ENCODE data around the gene AMBP. TPM values are rescaled to one million over a fixed set of nuclear protein-coding genes. Genes with fewer than 3 reads are reported as not detected.

Gene AMBP
- polyA plus RNA-seq, 1 experiment = 0.22 TPM

- CTCF ChIA-PET = interaction anchor here (1.1 to 8.0 kb wide), 3 partner anchors 10 to 14 kb away, joined by 4 to 66 read pairs (median 6); no protein-coding TSS in a partner anchor
- no peak for DNase-seq (ENCODE audit: low read depth)
- H3K27me3 ChIP-seq (ENCODE audit: control insufficient read depth, insufficient read depth, low read length) = peaks cover 18% of the 10 kb centered on the region
- POLR2A ChIA-PET = no interaction called here
- peak overlapping the region; percentile 46 for H3K4me3 ChIP-seq (ENCODE audit: low read depth, low read length)
- TF ChIP-seq, protein P1, sequence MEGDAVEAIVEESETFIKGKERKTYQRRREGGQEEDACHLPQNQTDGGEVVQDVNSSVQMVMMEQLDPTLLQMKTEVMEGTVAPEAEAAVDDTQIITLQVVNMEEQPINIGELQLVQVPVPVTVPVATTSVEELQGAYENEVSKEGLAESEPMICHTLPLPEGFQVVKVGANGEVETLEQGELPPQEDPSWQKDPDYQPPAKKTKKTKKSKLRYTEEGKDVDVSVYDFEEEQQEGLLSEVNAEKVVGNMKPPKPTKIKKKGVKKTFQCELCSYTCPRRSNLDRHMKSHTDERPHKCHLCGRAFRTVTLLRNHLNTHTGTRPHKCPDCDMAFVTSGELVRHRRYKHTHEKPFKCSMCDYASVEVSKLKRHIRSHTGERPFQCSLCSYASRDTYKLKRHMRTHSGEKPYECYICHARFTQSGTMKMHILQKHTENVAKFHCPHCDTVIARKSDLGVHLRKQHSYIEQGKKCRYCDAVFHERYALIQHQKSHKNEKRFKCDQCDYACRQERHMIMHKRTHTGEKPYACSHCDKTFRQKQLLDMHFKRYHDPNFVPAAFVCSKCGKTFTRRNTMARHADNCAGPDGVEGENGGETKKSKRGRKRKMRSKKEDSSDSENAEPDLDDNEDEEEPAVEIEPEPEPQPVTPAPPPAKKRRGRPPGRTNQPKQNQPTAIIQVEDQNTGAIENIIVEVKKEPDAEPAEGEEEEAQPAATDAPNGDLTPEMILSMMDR (IDR thresholded peaks at IDR 0.05; ENCODE audit: insufficient read depth, low read depth, low read length) = 0 out of 2 replicates have a peak, but pooled peaks have one; percentile 16
- no peaks in the 10 kb centered on the region for H3K36me3 ChIP-seq (ENCODE audit: control insufficient read depth, insufficient read depth, low read length)
Observed at GRCh38 chr9:114098021-114098935, 20.2 kb upstream of the AMBP start.

DNA sequence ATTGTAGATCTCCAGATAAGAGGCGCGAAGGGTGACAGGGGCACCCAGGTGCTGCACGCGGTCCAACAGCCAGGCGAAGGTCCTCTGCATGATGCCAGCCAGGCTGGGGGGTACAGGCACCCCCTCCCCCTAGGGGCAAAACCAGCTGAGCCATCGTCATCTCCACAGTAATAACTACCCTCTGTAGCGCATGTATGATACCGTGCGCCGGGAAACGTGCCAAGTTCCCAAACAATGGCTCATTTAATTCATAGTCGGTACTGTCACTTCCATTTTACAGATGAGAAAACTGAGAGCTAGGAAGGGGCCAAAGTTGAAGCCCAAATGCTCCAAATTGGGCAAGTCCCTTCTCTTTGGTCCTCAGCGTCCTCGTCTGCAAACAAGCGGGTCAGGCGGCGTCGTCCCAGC, 19.5 kb upstream of the AMBP start:
- CTCF ChIA-PET = interaction anchor here (1.1 to 8.0 kb wide), 2 partner anchors 11 to 14 kb away, joined by 4 to 66 read pairs; no protein-coding TSS in a partner anchor
- Histone ChIP-seq H3K27me3 (ENCODE audit: control insufficient read depth, insufficient read depth, low read length) (peaks cover 19% of the 10 kb centered on the region), H3K4me3 (ENCODE audit: low read depth, low read length) (peak overlapping the region; percentile 46), H3K36me3 (ENCODE audit: control insufficient read depth, insufficient read depth, low read length) (no peaks in the 10 kb centered on the region)
- DNase-seq (ENCODE audit: low read depth) = no peak
- POLR2A ChIA-PET = no interaction called here
- TF ChIP-seq, protein P1 (IDR thresholded peaks at IDR 0.05; ENCODE audit: insufficient read depth, low read depth, low read length) = no peak

DNA sequence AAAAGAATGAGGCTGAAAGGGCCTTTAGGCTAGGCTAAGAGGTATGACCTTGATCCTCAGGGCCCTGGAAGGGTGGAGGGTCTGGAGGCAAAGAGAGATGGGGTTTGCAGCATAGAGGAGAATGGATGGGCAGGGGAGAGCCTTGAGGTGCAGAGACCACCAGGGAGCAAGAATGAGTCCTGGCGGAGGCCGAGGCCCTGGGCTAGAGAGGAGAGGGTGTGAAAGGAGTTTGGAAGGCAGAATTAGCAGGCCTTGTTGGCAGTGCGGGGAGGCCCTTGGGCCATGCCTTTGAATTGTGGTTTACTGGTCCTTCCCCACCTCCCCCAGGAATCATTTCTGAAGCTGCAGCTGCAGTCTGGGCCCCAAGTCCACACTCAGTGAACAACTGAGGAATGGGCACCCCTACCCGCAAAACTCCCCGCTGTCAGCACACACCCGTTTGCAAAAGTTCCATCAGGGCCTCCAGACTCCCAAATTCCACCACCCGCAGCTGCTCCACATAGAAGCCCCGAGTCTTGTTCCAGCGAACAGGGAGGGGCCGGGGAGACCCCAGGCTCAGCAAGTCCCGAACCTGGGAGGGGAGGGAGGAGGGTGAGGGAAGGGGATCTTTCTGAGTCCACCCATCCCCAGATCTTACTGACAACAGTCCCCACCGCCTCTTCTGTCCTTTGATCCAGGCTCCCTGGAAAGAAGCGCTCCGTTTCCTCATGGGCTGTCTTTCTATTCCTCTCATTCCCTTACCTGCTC, 18.9 kb upstream of the AMBP start:
- CTCF ChIA-PET = interaction anchor here (4.6 to 8.0 kb wide), 2 partner anchors 11 to 13 kb away, joined by 41 to 66 read pairs; no protein-coding TSS in a partner anchor
- TF ChIP-seq, protein P1 (IDR thresholded peaks at IDR 0.05; ENCODE audit: insufficient read depth, low read depth, low read length) = no peak
- no peak for DNase-seq (ENCODE audit: low read depth)
- Histone ChIP-seq H3K4me3 (ENCODE audit: low read depth, low read length) (no peak overlapping the region), H3K27me3 (ENCODE audit: control insufficient read depth, insufficient read depth, low read length) (peaks cover 19% of the 10 kb centered on the region), H3K36me3 (ENCODE audit: control insufficient read depth, insufficient read depth, low read length) (no peaks in the 10 kb centered on the region)
- POLR2A ChIA-PET = no interaction called here

DNA sequence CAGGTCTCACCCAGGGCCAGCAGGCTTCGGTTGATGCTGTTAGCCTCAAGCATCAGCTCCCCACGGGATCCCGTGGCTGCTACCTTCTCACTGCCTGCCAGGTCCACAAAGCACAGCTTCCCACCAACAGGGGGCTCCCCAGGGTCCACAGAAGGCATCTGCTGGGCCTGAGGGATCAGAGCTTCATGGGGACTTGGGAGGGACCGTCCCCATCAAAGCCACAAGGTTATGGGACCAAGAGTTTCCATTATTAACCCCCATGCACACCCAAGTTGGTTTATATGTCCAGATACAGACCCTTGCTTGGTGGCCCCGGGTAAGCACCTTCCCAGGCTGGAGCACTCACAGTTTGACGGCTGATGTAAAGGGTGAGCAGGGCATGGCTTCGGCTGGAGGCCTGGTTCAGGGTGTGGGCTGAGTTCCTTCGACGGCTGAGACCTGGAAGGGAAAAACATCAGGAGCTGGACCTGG, 18.0 kb upstream of the AMBP start:
- Histone ChIP-seq H3K27me3 (ENCODE audit: control insufficient read depth, insufficient read depth, low read length) (peaks cover 17% of the 10 kb centered on the region), H3K36me3 (ENCODE audit: control insufficient read depth, insufficient read depth, low read length) (no peaks in the 10 kb centered on the region), H3K4me3 (ENCODE audit: low read depth, low read length) (no peak overlapping the region)
- ChIA-PET CTCF (interaction anchor here (1.2 to 8.0 kb wide), 3 partner anchors 12 to 195 kb away, joined by 5 to 66 read pairs (median 41); no protein-coding TSS in a partner anchor), POLR2A (no interaction called here)
- TF ChIP-seq, protein P1 (IDR thresholded peaks at IDR 0.05; ENCODE audit: insufficient read depth, low read depth, low read length) = 0 out of 2 replicates have a peak, but pooled peaks have one; percentile 14
- DNase-seq (ENCODE audit: low read depth) = no peak
